NCI-H1105 treated with DMSO at 0.1 percent for 48 hours (cell line): ENCODE results near the gene RPL10.
A peak's percentile ranks its signal among the peaks of the same experiment; 100 is the strongest.
"Not testable (repeated sequence)": the region's sequence is repeated elsewhere in the genome, so short reads cannot be mapped to it uniquely, and the experiment has no call there.

ENCODE experiments used
- DNase-seq: peaks from one replicate; lab custom pipeline; 2025; lab: John Stamatoyannopoulos, UW

Gene RPL10

DNA sequence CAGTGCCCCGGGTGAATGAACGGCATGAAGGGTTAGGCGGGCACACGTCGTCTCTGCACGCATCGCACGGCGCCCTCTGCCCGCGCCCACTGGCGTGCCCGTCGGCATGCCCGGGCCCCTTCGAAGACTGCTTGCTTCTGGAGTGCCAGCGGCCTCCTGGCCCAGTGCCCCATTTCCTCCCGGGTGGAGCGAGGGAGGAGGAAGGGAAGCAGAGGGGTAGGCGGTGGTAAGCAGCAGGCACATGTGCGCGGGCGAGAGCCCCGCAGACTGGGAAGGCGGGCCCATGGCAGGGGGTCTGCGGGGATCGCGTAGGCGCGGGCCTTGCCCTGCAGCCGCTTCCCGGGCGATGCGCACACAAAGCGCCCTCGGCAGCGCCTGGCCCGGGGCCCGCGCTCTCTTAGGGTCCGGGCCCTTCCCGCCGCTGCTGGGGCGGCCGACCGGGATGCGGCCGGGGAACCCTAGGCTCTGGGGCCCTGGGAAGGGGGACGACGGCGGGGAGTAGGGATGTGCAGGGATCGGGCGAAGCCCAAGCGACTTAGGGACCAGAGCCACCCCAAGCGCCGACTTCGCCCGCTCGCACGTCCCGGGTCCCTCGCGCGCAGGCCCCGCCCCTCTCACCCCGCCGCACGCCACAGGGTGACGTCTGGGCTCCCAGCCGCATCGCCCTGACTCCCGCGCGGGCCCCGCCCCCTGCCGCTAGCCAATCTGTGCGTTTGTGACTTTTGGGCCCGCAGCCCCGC lies 19.9 kb upstream of the RPL10 start:
- peak; percentile 66 for DNase-seq

DNA sequence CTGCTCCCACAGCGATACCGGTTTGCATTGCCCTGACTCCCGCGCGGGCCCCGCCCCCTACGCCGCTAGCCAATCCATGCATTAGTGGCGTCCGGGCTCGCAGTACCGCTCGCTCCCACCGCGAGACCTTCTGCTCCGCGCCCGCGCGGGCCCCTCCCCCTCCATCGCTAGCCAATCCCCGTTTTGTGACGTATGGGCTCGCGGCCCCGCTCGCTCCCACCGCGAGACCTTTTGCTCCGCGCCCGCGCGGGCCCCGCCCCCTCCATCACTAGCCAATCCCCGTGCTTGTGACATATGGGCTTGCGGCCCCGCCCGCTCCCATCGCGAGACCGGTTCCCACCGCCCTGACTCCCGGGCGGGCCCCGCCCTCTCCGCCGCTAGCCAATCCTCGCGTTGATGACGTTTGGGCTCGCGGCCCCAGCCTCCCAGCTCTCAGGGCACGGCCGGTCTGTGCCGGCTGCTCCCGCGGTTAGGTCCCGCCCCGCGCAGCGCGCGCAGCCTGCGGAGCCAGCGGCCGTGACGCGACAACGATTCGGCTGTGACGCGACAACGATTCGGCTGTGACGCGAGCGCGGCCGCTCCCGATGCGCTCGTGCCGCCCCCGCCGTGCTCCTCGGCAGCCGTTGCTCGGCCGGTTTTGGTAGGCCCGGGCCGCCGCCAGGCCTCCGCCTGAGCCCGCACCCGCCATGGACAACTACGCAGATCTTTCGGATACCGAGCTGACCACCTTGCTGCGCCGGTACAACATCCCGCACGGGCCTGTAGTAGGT lies 19.2 kb upstream of the RPL10 start, which contains the start of gene EMD:
Gene EMD (plus strand): TSS at position 497 of the 770 bp plus-strand sequence. CDS start 190 bp downstream, at position 687.
- peak; percentile 100 for DNase-seq

DNA sequence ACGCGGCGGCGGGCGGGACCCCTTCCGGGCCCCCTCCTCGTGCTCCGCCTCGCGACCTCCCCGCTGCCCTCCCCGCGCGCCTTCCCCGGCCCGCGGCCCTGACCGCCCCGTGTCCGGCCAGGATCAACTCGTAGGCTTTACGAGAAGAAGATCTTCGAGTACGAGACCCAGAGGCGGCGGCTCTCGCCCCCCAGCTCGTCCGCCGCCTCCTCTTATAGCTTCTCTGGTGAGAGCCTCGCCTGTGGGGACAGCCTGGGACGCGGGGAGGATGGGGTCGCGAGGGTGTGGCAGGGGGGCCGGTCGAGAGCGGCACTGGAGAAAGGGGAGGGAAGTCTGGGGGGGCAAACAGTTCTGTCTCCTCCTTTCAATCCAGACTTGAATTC lies 18.6 kb upstream of the RPL10 start:
- DNase-seq = no peak

DNA sequence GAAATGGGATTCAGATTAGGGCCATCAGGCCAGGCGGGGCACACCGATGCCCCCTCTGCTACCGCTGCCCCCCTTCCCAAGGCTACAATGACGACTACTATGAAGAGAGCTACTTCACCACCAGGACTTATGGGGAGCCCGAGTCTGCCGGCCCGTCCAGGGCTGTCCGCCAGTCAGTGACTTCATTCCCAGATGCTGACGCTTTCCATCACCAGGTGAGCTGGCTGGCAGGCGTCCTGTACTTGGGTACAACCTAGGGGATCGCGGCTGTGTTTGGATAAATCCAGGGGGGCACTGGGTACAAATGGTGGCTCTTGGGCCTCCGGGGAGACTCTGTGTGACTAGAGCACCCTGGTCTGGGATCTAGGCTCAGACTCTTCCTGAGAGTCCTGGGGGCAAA lies 18.0 kb upstream of the RPL10 start:
- DNase-seq = no peak

DNA sequence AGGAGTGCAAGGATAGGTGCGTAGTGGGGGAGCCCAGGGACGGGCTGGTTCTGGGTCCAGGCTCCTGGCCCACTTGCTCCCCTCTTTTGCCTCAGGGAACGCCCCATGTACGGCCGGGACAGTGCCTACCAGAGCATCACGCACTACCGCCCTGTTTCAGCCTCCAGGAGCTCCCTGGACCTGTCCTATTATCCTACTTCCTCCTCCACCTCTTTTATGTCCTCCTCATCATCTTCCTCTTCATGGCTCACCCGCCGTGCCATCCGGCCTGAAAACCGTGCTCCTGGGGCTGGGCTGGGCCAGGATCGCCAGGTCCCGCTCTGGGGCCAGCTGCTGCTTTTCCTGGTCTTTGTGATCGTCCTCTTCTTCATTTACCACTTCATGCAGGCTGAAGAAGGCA lies 17.4 kb upstream of the RPL10 start:
- DNase-seq = no peak

DNA sequence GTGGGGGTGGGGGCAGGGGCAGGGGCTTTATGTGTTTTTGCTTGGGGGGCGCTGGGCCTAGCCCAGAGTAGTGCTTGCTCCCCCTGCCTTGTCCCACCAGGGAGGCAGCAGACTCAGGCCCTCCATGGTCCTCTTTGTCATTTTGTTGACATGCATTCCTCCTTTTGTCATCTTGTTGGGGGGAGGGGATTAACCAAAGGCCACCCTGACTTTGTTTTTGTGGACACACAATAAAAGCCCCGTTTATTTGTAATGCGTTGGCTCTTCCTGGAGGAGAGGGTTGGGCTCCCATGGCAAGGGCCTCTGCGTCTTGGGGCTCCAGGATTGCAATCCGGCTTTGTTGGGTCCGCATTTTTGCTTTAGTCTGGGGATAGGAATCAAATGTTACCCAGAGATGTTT lies 16.9 kb upstream of the RPL10 start:
- DNase-seq = no peak

DNA sequence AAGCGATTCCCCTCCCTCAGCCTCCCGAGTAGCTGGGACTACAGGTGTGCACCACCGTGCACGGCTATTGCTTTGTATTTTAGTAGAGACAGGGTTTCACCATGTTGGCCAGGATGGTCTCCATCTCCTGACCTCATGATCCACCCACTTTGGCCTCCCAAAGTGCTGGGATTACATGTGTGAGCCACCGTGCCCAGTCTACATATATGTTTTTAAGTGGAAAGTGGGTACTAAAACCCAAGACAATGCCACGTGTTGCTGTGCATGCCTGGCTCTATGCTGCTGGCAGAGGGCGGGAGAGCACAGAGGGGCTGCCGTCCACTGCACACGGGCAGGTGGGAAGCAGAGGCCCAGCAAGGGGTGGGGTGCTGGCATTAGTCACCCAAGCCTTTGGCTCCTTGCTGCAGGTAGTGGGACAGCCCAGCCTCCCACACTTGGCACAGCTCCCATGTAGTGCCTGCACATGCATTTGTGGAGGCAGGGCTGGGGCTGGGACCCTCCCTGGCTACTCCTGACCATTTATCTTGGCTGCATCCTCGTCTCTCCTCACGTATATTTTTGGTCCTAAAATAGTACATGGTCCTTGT lies 15.6 kb upstream of the RPL10 start:
- DNase-seq = no peak

DNA sequence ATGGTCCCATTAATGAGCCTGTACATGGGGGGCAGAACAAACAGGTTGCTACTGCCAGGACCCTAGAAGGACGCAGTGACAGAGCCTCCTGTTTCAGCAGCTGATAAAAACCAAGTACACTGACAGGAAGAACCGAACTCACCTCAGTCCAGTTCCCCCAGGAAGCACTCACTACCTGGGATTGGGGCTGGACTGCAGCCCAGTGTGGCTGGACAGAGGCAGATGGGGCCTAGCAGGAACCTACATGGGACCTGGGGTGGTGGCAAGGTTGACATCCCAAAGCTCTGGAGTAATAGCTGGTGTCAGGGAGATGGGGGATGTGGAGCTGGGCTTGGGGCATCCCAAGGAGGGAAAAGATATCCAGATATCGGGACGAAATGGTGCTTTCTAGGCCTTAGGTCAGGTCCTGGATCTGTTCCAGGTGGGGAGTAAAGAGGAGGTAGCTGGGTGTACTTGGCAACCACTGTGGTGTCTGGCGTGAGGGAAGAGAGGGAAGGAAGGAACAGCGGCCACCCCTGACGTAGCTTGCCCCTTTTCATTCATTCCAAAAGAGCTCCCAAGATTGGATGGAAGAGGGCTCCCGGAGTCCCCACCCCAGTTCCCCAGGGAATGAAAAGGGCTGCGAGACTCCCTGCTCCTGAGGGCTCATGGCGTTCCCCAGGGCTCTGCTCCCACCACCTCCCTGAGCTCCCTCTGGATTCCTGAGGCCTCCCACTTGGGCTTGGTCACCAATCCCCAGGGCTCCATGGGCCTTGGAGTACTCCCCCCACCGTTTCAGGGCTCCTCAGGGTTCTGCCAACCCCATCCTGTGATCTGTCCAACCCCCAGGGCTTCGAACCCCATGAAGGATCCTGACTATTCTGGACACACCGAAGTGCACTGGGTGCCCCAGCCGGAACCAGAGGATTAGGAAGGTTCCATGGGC lies 14.6 kb upstream of the RPL10 start:
- no peak for DNase-seq

DNA sequence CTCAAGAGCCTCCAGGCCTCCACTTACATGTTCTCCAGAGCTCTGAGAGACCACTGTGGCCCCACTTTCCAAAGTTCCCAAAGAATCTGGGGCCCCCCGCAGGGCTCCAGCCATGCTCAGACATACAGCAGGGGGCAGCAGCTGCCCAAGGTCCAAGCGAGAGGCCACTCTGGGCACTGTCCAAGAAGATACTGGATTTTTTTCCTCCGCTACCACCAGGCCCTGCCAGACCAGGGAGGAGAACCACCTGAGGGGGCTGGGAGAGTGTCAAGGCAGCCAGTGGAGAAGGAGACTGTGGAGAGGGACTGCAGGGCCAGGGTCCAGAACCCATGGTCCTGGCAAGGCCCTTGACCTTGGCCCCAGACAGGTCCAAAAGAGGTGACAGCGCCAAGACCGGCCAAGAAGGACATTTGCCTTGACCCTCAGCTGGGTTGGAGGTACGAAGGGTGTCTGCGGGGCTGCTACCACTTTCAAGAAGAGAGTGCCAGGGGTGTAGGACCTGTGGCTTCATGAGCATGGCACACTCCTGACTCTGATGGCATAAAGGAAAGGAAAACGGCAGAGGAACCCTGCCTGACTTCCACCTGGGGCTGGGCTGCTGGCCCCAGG lies 13.8 kb upstream of the RPL10 start:
- DNase-seq = no peak

DNA sequence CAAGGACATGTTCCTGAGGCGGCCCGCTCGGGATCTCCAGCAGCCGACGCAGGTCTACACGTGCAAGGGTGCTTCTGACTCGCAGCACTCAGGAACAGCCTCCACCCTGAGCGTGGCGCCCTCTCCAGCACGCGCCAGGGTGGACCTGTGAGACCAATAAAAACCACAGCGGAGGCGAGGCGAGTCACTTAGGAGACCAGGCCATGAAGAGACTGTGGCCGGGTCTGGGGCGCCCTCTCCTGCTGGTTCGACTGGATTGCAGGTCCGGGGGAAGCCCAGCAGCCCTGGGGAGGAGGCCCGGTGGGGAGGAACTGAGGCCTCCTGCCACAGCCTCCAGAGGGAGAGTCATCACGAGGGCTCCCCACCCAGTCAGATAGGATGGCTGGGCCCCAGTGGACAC lies 10.1 kb upstream of the RPL10 start:
- not testable (repeated sequence) for DNase-seq

DNA sequence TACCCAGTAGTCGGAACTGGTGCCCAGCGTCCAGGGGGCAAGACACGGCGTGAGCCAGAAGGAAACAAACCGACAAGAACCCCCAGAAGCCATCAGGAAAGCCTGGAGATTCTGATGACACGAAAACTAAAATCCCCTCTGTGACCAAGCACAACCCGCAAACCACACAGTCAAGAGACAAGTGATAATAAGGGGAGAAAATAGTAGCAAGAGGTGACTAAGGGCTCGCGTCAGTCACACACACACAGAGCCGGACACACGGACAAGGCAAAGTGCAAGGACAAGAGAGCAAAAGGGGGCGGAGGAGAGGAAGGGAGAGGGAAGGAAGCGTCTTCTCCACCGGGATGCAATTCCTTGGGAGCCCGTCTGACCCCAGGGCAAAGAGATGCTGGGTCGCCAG lies 9.5 kb upstream of the RPL10 start:
- not testable (repeated sequence) for DNase-seq

DNA sequence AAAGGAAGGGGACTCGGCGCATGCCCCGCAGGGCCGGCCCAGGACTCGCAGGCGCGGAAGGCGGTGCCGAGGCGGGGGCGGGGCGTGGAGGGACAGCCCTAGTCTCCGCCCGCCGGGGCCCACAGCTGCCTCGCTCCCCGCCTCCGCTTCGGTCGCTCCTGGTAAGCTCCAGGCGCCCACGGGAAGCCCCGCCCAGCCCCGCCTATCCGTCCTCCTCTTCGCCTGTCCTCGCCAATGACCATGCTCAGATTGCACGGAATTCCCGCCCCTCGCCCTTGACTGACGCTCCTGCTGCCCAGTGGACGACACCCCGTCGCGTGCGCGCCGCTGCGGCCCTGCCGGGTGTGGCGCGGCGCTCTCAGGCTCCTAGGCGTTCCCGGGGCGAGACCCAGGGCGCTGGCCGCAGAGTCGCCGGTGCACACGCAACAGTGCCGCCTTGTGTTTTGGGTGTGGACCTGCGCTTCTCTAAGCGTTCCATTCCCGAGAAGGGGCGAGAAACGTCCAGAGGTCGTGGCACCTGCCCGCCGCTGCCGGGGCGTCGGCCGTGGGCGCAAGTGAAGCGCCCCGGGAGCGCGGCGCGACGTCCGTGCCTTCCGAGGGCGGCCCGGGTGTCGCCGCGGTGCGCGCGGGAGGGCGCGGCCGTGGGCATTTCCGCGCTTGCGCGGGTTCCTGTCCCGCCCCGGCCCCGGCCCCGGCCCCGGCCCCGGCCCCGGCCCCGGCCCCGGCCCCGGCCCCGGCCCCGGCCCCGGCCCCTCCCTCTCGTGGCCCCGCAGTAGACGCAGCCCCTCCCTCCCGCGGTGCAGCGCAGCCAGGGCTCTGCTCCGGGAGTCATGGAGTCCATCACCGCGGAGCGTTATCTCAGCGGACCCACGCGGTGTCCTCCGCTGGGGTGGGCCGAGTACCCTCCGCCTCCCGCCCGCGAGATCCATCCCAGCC lies 8.1 kb upstream of the RPL10 start:
- not testable (repeated sequence) for DNase-seq

DNA sequence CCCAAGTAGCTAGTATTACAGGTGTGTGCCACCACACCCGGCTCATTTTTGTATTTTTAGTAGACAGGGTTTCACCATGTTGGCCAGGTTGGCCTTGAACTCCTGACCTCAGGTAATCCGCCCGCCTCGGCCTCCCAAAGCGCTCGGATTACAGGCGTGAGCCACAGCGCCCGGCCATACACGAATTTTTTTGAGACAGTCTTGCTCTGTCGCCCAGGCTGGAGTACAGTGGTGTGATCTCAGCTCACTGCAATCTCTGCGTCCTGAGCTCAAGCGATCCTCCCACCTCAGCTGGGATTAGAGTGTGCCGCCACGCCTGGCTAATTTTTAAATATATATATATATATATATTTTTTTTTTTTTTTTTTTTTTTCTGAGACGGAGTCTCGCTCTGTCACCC lies 1.8 kb upstream of the RPL10 start:
- not testable (repeated sequence) for DNase-seq

DNA sequence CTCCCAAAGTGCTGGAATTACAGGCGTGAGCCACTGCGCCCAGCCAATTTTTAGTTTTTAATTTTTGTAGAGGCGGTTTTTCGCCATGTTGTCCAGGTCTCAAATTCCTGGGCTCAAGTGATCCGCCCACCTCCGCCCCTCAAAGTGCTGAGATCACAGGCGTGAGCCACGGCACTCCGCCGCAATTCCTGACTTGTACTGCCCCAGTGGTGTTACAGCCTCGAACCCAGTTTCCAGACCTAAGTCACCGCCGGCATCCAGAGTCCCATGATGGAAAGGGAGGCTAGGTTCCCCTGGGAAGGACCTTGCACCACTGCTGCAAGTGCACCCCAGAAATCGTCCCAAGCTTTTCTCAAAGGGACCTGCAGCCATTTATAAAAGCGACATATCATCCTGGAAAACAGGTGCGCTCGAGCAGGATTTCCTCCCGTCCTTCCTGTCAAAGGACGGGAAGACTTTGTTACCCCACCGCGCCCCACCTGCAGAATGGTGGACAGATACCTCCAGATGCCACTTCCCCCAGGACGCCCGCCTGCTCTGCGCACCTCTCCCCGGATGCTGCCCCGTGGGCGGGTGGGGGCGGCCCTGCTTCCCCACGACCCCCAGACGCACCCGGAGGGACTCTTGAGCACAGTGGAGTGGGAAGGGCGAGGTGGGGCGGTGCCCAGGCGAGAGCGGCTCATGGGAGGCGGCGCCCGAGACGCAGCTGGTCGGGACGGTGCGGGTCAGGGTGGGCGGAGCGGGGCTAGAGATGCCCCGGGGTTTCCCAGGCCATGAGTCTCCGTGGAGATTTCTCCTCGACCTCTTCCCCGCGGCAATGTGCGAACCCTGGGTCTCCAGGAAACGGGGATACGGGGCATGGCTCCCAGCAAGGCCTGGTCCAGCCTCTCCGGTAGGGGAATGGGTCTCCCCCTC lies 947 bp upstream of the RPL10 start:
- DNase-seq = peak; percentile 58

DNA sequence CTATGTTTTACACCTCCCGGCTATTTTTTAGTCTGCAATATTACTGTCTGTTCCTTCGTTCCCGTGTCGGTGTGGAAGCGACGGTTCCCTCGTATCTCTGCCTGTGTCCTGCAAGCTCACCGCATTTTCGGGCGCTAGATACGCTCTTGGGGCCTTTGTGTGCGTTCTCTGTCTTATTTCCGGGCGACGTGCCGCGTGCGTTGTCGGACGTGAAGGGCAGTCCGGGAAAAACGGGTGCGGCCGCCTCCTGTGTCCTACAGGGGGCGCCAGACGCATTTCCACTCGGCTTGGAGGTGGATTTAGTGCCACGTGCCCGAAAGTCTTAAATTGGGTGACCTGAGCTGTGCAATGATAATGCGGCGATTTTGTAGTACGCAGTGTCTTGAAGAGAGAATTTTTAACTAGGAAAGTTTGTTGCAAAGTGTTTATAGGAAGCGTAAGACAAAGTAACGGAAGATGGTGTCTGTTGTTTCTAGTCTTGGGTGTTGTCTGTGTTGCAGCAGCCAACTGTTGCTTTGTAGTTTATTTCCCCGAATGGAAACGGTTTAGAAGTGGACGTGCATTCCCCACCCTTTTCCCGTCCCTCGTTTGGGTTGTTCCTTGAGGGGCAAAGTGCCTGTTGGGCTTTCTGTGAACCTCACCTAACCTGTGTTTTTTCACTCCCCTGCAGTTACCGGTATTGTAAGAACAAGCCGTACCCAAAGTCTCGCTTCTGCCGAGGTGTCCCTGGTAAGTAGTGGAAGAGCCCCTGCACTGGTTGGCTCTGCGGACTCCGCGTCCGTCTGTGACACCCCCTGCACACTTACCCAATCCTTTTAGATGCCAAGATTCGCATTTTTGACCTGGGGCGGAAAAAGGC lies 720 bp downstream of the RPL10 start:
- peak; percentile 85 for DNase-seq

DNA sequence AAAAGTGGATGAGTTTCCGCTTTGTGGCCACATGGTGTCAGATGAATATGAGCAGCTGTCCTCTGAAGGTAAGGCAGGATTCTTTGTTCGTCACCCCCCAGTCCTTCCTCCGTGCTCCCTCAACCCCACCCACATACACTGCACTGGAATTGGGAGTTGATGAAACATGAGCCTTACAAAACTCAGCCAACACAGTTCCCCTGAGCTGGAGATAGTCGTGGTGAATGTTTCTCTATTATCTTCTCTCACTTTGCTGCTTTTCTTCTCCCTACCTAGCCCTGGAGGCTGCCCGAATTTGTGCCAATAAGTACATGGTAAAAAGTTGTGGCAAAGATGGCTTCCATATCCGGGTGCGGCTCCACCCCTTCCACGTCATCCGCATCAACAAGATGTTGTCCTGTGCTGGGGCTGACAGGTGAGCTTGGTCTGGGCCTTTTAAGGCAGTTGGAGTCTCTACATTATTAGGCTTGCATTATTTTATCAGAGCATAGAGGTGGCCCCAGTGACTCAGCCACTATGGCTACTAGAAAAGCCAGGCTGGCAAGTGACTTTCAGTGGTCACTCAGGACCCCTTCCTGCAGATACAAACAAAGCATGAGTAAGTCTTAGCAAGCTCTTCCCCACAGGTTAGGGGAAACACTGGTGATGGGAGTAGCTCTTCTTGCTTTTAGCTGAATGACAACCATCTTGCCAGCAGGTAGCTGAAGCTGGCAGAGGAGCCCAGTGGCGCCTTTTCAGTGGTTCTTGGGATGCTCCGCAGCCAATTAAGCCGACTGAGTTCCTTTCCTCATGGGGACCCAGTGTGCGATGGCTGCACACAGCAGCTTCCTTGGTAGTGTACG lies 1.6 kb downstream of the RPL10 start:
- no peak for DNase-seq

DNA sequence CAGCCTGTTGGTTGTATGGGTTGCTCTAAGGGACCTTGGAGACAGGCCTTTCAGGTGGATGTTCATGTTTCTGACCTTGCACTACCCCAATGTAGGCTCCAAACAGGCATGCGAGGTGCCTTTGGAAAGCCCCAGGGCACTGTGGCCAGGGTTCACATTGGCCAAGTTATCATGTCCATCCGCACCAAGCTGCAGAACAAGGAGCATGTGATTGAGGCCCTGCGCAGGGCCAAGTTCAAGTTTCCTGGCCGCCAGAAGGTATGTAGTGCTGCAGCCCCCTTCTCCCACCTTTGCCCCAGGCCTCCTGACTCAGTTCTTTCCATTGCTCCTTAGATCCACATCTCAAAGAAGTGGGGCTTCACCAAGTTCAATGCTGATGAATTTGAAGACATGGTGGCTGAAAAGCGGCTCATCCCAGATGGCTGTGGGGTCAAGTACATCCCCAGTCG lies 2.2 kb downstream of the RPL10 start:
- not testable (repeated sequence) for DNase-seq
